ENCODE data around the gene DENND1A.
"Not testable (repeated sequence)": the region's sequence is repeated elsewhere in the genome, so short reads cannot be mapped to it uniquely, and the experiment has no call there.

Gene DENND1A

GRCh38 chr9:123947326-123947725 is 17.4 kb upstream of the DENND1A start:
- TF ChIP-seq ARNT (IDR thresholded peaks at IDR 0.05): no peak
- no peak for TF ChIP-seq SUZ12 (IDR thresholded peaks at IDR 0.05)
- TF ChIP-seq HDGF (IDR thresholded peaks at IDR 0.05; ENCODE audit: borderline replicate concordance): no peak
- no peak for TF ChIP-seq BHLHE40 (IDR thresholded peaks at IDR 0.05; ENCODE audit: borderline replicate concordance)
- no peak for TF ChIP-seq FOXA1 (IDR thresholded peaks at IDR 0.05)
- no peak for DNase-seq (ENCODE audit: extremely low spot score)
- POLR2A ChIA-PET: no interaction called here
- CTCF ChIA-PET: no interaction called here

- DNase-seq (ENCODE audit: extremely low spot score): no peak
- CTCF ChIA-PET: no interaction called here
- TF ChIP-seq L3MBTL2 (conservative IDR thresholded peaks at IDR 0.05) (0 out of 2 replicates have a peak, but pooled peaks have one; percentile 14), TARDBP (IDR thresholded peaks at IDR 0.05) (no peak)
- POLR2A ChIA-PET: no interaction called here
Measured at GRCh38 chr9:123946101-123946821, 16.3 kb upstream of the DENND1A start.

GRCh38 chr9:123945532-123945931 is 15.6 kb upstream of the DENND1A start:
- CTCF ChIA-PET: no interaction called here
- POLR2A ChIA-PET: no interaction called here
- no peak for DNase-seq (ENCODE audit: extremely low spot score)
- TF ChIP-seq ARNT (IDR thresholded peaks at IDR 0.05): no peak
- TF ChIP-seq ELF4 (IDR thresholded peaks at IDR 0.05): no peak
- TF ChIP-seq L3MBTL2 (conservative IDR thresholded peaks at IDR 0.05): no peak
- TF ChIP-seq BHLHE40 (IDR thresholded peaks at IDR 0.05; ENCODE audit: borderline replicate concordance): no peak
- no peak for TF ChIP-seq FOXK2 (IDR thresholded peaks at IDR 0.05)
- no peak for TF ChIP-seq PKNOX1 (IDR thresholded peaks at IDR 0.05)
- no peak for TF ChIP-seq SUZ12 (IDR thresholded peaks at IDR 0.05)
- TF ChIP-seq CTBP1 (IDR thresholded peaks at IDR 0.05; ENCODE audit: borderline replicate concordance): no peak
- TF ChIP-seq ZNF384 (IDR thresholded peaks at IDR 0.05): no peak
- no peak for TF ChIP-seq FOXA1 (IDR thresholded peaks at IDR 0.05)
- TF ChIP-seq TARDBP (IDR thresholded peaks at IDR 0.05): no peak
- TF ChIP-seq HDGF (IDR thresholded peaks at IDR 0.05; ENCODE audit: borderline replicate concordance): no peak
- no peak for TF ChIP-seq NFRKB (IDR thresholded peaks at IDR 0.05)
- TF ChIP-seq SP1 (IDR thresholded peaks at IDR 0.05): no peak
- no peak for TF ChIP-seq FOXM1 (IDR thresholded peaks at IDR 0.05; ENCODE audit: borderline replicate concordance)
- no peak for TF ChIP-seq LEF1 (IDR thresholded peaks at IDR 0.05; ENCODE audit: borderline replicate concordance)

DNA sequence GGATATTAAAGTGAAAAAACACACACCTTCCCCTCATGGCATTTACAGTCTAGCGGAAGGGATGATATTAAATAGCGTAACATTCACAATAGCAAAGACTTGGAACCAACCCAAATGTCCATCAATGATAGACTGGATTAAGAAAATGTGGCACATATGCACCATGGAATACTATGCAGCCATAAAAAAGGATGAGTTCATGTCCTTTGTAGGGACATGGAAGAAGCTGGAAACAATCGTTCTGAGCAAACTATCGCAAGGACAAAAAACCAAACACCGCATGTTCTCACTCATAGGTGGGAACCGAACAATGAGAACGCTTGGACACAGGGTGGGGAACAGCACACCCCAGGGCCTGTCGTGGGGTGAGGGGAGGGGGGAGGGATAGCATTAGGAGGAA is 14.5 kb upstream of the DENND1A start:
- DNase-seq (ENCODE audit: extremely low spot score); CTCF ChIA-PET: not testable (repeated sequence)
- POLR2A ChIA-PET: interaction anchor here (1.4 kb wide), 1 partner anchor 14 kb away, joined by 4 read pairs; no protein-coding TSS in a partner anchor

GRCh38 chr9:123943671-123944070 is 13.7 kb upstream of the DENND1A start:
- CTCF ChIA-PET: no interaction called here
- TF ChIP-seq SP1 (IDR thresholded peaks at IDR 0.05) (no peak), CTBP1 (IDR thresholded peaks at IDR 0.05; ENCODE audit: borderline replicate concordance) (no peak), HDGF (IDR thresholded peaks at IDR 0.05; ENCODE audit: borderline replicate concordance) (no peak), ARNT (IDR thresholded peaks at IDR 0.05) (no peak), FOXK2 (IDR thresholded peaks at IDR 0.05) (no peak), LEF1 (IDR thresholded peaks at IDR 0.05; ENCODE audit: borderline replicate concordance) (no peak), PKNOX1 (IDR thresholded peaks at IDR 0.05) (no peak), SUZ12 (IDR thresholded peaks at IDR 0.05) (no peak), TARDBP (IDR thresholded peaks at IDR 0.05) (no peak), ZNF384 (IDR thresholded peaks at IDR 0.05) (no peak), ELF4 (IDR thresholded peaks at IDR 0.05) (no peak), BHLHE40 (IDR thresholded peaks at IDR 0.05; ENCODE audit: borderline replicate concordance) (no peak), L3MBTL2 (conservative IDR thresholded peaks at IDR 0.05) (no peak), NFRKB (IDR thresholded peaks at IDR 0.05) (no peak)
- POLR2A ChIA-PET: interaction anchor here (1.4 kb wide), 1 partner anchor 13 kb away, joined by 4 read pairs; no protein-coding TSS in a partner anchor
- no peak for DNase-seq (ENCODE audit: extremely low spot score)

GRCh38 chr9:123942542-123942941 is 12.6 kb upstream of the DENND1A start:
- TF ChIP-seq ARNT (IDR thresholded peaks at IDR 0.05) (no peak), FOXK2 (IDR thresholded peaks at IDR 0.05) (no peak), FOXA1 (IDR thresholded peaks at IDR 0.05) (no peak)
- DNase-seq (ENCODE audit: extremely low spot score): no peak
- POLR2A ChIA-PET: no interaction called here
- CTCF ChIA-PET: interaction anchor here (0.6 kb wide), 1 partner anchor 224 kb away, joined by 3 read pairs; no protein-coding TSS in a partner anchor

- ChIA-PET CTCF (interaction anchor here (0.7 kb wide), 1 partner anchor 69 kb away, joined by 3 read pairs; no protein-coding TSS in a partner anchor), POLR2A (no interaction called here)
Measured at GRCh38 chr9:123941524-123942070, 11.7 kb upstream of the DENND1A start.

More at GRCh38 chr9:123941524-123942070, 11.7 kb upstream of the DENND1A start:
- no peak for TF ChIP-seq ZNF384 (IDR thresholded peaks at IDR 0.05)
- TF ChIP-seq FOXK2 (IDR thresholded peaks at IDR 0.05): no peak
- TF ChIP-seq HDGF (IDR thresholded peaks at IDR 0.05; ENCODE audit: borderline replicate concordance): no peak
- no peak for TF ChIP-seq L3MBTL2 (conservative IDR thresholded peaks at IDR 0.05)
- DNase-seq (ENCODE audit: extremely low spot score): no peak

Data from HEK293T (cell line).